Lung (tissue), 12 donors: Measurements from ENCODE around the gene MTFR2. TPM values are rescaled to one million over a fixed set of nuclear protein-coding genes. Genes with fewer than 3 reads are reported as not detected.

Experiments
- ATAC-seq: fragments of 200-7000 bp; cut with Tn5 transposase; one replicate; pipeline ENCODE4 v1.9.1; 2020; ENCODE audit warnings: moderate number of reproducible peaks; ENCODE audit not compliant: insufficient read depth, low FRiP score
- DNase-seq, 3 donors: peaks; one replicate each; pipeline ENCODE4 v3.0.0-alpha.2; 2013 to 2017
- H3K27ac ChIP-seq, 2 donors: one replicate each; pipeline ENCODE4 v1.5.1; 2013; ENCODE audit warnings: mild to moderate bottlenecking in 2 of 2, moderate library complexity in 2 of 2, control low read depth in 1 of 2, inconsistent platforms in 1 of 2, low read depth in 1 of 2, low read length in 1 of 2
- H3K27me3 ChIP-seq, 3 donors: one replicate each; pipeline ENCODE4 v1.5.1; 2013; ENCODE audit warnings: low read length in 2 of 3; ENCODE audit not compliant: control insufficient read depth in 3 of 3, insufficient read depth in 3 of 3
- H3K36me3 ChIP-seq, 4 donors: one replicate each; pipeline ENCODE4 v1.5.1; 2013; ENCODE audit warnings: low read length in 4 of 4, mild to moderate bottlenecking in 1 of 4, moderate library complexity in 1 of 4; ENCODE audit not compliant: control insufficient read depth in 4 of 4, insufficient read depth in 4 of 4
- H3K4me1 ChIP-seq, 5 donors: one replicate each; pipeline ENCODE4 v1.5.1; 2013; ENCODE audit warnings: low read length in 5 of 5, mild to moderate bottlenecking in 2 of 5, moderate library complexity in 1 of 5; ENCODE audit not compliant: control insufficient read depth in 5 of 5, insufficient read depth in 5 of 5
- H3K4me3 ChIP-seq: one replicate; pipeline ENCODE4 v1.5.1; 2013; ENCODE audit warnings: mild to moderate bottlenecking, control low read depth, moderate library complexity
- H3K9ac ChIP-seq, 2 donors: one replicate each; pipeline ENCODE4 v1.5.1; 2013; ENCODE audit warnings: low read length in 2 of 2, control low read depth in 1 of 2; ENCODE audit not compliant: insufficient read depth in 1 of 2
- H3K9me3 ChIP-seq, 4 donors: one replicate each; pipeline ENCODE4 v1.5.1; 2013; ENCODE audit warnings: low read length in 3 of 4, mild to moderate bottlenecking in 1 of 4, moderate library complexity in 1 of 4; ENCODE audit not compliant: control insufficient read depth in 4 of 4, insufficient read depth in 3 of 4
- CTCF ChIP-seq: IDR thresholded peaks from 2 replicates; pipeline ENCODE4 v1.5.1; 2012; ENCODE audit warnings: mild to moderate bottlenecking; ENCODE audit errors: control extremely low read depth, extremely low read depth
- WGBS, 2 donors: extraction: QIAGEN DNeasy Blood & Tissue Kit; methylation state at CpG; one replicate each; pipeline ENCODE4 v1.1.7; 2013; 5-methylcytosine and 5-hydroxymethylcytosine counted together
- polyA plus RNA-seq, 2 donors: library from polyadenylated mRNA; stranded (reverse); fragments of 200-250 nt; gene quantifications; one replicate each; pipeline ENCODE4 v1.2.1, GENCODE V29; 2013
- total RNA-seq, 2 donors: library from RNA; depleted of rRNA in 1 of 2; stranded (reverse); fragments of >200 nt in 1 of 2; gene quantifications; one replicate each; pipeline ENCODE4 v1.2.1, GENCODE V29; 2014 to 2021
- donor health status: control.
- donor health status: control.
- donor health status: Bipolar disorder and iron deficiency.
- donor health status: healthy.
- donor health status: DM: yes; HTN: yes; CAD: no.

Gene MTFR2
- total and polyA plus RNA-seq, 4 donors, result 0.65 to 2.3 (median 1.3) TPM

- H3K36me3 ChIP-seq, result no peaks in the 10 kb centered on the region
- H3K4me1 ChIP-seq, result peaks cover 0 to 1% (median 0%) of the 10 kb centered on the region in 5 donors
- H3K9ac ChIP-seq, result no peak overlapping the region
- H3K27ac ChIP-seq, result no peak overlapping the region
- H3K4me3 ChIP-seq, result no peak overlapping the region
- DNase-seq (no peak), ATAC-seq (no peak)
- H3K9me3 ChIP-seq, result no peaks in the 10 kb centered on the region
- no peaks in the 10 kb centered on the region for H3K27me3 ChIP-seq
- no peak for TF ChIP-seq CTCF
- WGBS, 2 donors, result 73 to 81% methylated on average over 4 of the region's 4 CpGs
Measured at GRCh38 chr6:136235233-136235564, 14.9 kb downstream of the MTFR2 start.

GRCh38 chr6:136232701-136233100 lies 17.4 kb downstream of the MTFR2 start:
- H3K27ac ChIP-seq, result no peak overlapping the region
- H3K9me3 ChIP-seq, result no peaks in the 10 kb centered on the region
- no peak overlapping the region for H3K9ac ChIP-seq
- no peak overlapping the region for H3K4me3 ChIP-seq
- DNase-seq (no peak), ATAC-seq (no peak)
- H3K36me3 ChIP-seq, result no peaks in the 10 kb centered on the region
- TF ChIP-seq CTCF, result no peak
- no peaks in the 10 kb centered on the region for H3K27me3 ChIP-seq
- peaks cover 0 to 1% (median 0%) of the 10 kb centered on the region in 5 donors for H3K4me1 ChIP-seq
- WGBS, 2 donors, result 94 to 99% methylated on average over 1 of the region's 1 CpG

GRCh38 chr6:136230219-136230853 lies 19.8 kb downstream of the MTFR2 start:
- H3K4me3 ChIP-seq, result no peak overlapping the region
- no peak for ATAC-seq
- no peaks in the 10 kb centered on the region for H3K9me3 ChIP-seq
- 91 to 94% methylated on average over 2 of the region's 2 CpGs for WGBS, 2 donors
- H3K27me3 ChIP-seq, result no peaks in the 10 kb centered on the region
- no peaks in the 10 kb centered on the region for H3K36me3 ChIP-seq
- no peak for TF ChIP-seq CTCF
- no peak overlapping the region for H3K27ac ChIP-seq
- peaks cover 0 to 1% (median 0%) of the 10 kb centered on the region in 5 donors for H3K4me1 ChIP-seq
- no peak for DNase-seq
- H3K9ac ChIP-seq, result no peak overlapping the region

- no peak overlapping the region for H3K27ac ChIP-seq
- no peak for TF ChIP-seq CTCF
- no peaks in the 10 kb centered on the region for H3K27me3 ChIP-seq
- no peaks in the 10 kb centered on the region for H3K9me3 ChIP-seq
- 26 to 73% methylated on average over 2 of the region's 2 CpGs for WGBS, 2 donors
- no peaks in the 10 kb centered on the region for H3K4me1 ChIP-seq
- no peak overlapping the region for H3K9ac ChIP-seq
- H3K4me3 ChIP-seq, result no peak overlapping the region
- no peaks in the 10 kb centered on the region for H3K36me3 ChIP-seq
- DNase-seq, result no peak
- no peak for ATAC-seq
Measured at GRCh38 chr6:136228814-136229213, 21.3 kb downstream of the MTFR2 start.
